Amygdala (tissue), 56 donors: ENCODE data around the gene SPOP.
"Not testable (repeated sequence)": the region's sequence is repeated elsewhere in the genome, so short reads cannot be mapped to it uniquely, and the experiment has no call there.

Experiments
- DNase-seq, 56 donors: peaks; one replicate each; lab custom pipeline; 2025; lab: John Stamatoyannopoulos, UW

The SPOP gene

DNA sequence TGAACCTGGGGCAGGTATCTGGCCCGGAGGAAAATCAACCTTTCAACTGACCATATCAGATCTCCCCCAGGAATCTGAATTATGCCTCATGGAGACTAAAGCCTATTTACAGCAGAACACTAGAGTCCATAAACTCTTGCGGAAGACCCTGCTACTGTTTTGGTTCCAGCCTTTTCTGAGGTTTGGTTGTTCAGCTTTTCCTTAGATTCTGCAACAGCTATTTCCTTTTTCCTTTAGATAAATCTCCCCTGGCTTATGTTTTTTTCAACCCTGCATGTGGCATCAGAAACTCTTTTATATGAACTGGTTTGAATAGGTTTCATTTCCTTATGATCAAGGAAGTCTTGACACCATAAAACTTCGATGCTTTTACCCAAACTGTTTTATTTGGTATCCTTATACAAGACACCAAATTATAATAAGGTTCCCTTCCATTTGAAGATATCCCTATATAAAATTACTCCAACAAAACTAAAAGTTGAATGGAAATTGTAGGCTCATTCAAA lies 13.1 kb downstream of the SPOP start:
- no peak for DNase-seq

- DNase-seq: no peak
These were observed 18.1 kb downstream of the SPOP start for GRCh38 chr17:49659661-49660382.

DNA sequence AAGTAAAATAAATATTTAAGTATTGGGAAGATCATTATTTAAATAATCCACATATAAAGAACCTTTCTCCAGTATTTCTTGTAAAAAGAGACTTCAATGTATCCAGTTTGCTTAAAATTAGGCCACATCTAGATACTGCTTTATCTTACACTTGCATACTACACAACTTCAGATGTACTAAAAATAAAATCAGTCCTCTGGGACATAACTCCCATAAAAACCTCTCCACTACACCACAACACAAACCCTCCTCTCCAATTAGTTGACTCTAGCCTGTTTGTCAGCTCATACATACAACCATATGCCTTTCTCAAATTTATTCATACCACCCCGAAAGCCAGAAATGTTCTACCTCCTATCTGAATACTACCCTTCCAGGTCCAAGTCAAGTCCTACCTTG lies 21.6 kb downstream of the SPOP start:
- no peak for DNase-seq

GRCh38 chr17:49647256-49647585 lies 30.7 kb downstream of the SPOP start:
- DNase-seq: no peak

DNA sequence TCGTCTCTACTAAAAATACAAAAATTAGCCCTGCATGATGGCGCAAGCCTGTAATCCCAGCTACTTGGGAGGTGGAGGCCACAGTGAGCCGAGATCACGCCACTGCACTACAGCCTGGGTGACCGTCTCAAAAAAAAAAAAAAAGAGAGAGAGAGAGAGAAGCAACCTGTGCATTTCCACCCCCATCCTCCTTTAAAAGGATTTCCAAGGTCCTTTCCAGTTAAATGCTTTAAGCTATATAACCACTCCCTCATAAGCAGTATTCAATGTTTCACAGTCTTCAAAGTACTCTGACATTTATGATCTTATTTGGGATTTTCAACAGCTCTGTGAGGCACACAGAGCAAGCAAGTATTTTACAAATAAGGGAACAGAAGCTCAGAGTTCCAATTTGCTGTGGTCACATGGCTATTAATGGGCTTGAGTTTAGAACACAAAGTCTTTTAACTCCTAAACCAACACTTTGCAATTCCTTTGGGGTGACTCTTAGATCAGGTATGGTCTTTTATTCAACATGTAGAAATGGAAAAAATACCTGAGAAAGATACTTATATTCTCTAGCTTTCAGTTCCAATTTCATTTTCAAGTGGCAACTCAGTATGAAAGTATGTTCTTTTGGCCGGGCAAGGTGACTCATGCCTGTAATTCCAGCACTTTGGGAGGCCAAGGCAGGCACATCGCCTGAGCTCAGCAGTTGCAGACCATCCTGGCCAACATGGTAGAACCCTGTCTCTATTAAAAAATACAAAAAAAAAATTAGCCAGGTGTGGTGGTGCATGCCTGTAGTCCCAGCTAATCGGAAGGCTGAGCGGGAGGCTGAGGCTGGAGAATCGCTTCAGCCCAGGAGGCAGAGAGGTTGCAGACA lies 31.3 kb downstream of the SPOP start:
- no peak for DNase-seq

DNA sequence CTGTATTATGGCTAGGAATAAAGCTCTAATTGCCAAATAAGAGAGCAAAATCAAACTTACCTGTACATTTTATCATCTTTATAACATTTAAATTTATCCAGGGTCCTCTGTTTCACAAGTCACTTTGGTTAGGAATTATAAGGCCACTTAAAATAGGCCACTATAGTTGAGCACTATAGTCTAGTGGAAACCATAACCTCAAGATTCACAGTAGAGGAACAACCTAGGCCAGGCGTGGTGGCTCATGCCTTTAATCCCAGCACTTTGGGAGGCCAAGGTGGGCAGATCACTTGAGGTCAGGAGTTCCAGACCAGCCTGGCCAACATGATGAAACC lies 31.9 kb downstream of the SPOP start:
- DNase-seq: not testable (repeated sequence)

GRCh38 chr17:49645654-49646053 lies 32.2 kb downstream of the SPOP start:
- no peak for DNase-seq

DNA sequence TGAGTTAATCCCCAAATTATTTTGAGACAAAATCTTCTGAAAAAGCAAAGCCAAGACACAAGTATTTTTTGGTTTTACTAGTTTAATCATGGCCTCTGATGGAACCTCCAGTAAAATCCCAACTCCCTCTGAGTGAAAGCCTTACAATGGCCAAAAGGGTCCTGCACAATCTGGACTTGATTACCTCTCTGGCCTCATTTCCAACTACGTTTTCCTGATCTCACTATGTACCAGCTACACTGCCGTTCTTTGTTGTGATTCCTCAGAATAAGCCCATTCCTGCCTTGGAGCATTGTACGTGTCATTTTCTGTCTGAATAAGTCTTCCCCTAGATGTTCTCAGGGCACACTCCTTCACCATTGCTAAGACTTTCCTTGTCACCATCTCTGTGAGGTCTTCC lies 37.3 kb downstream of the SPOP start:
- no peak for DNase-seq

DNA sequence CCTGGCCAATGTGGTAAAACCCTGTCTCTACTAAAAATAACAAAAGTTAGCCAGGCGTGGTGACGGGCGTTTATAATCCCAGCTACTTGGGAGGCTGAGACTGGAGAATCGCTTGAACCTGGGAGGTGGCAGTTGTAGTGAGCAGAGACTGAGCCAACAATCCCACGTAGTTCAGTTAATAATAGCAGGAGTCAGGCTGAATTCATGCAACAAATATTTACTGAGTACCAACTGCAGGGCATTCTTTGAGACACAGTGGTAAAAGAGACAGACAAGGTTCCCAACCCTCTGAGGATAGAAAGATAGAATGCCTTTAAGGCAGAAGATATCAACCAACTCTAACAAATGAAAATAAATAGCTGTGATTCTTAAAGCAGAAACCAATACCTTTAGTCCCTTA lies 39.1 kb downstream of the SPOP start:
- no peak for DNase-seq

DNA sequence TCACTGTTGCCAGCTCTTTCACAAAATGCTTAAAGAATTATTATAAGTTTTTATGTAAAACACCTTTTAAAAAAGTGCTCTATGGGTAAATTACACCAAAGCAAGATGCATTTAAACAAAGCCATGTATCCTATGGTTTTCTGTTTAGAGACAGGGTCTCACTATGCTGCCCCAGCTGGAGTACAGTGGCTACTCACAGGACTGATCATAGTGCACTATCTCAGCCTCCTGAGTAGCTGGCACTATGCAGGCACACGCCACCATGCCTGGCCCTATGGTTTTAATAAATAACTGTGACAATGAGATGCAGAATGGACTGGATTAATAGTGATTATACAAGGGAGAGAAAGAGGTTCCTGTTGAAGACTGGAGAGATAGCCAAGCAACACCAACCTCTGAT lies 40.2 kb downstream of the SPOP start:
- DNase-seq: no peak

DNA sequence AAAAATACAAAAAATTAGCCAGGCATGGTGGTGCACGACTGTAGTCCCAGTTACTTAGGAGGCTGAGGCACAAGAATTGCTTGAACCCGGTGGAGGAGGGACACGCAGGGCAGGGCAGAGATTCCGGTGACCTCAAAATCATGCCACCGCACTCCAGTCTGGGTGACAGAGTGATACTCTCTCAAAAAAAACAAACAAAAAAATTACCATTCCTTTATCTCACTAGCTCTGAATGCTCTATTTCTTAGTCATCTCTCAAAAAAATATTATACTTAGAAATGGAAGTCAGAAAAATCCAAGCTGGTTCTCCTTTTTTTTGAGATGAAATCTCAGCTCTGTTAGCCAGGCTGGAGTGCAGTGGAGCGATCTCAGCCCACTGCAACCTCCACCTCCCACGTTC lies 40.8 kb downstream of the SPOP start:
- no peak for DNase-seq

- no peak for DNase-seq
These were observed 42.8 kb downstream of the SPOP start for GRCh38 chr17:49635121-49635520.

GRCh38 chr17:49634485-49634860 lies 43.4 kb downstream of the SPOP start:
- no peak for DNase-seq

- DNase-seq: no peak
These were observed 44.0 kb downstream of the SPOP start for GRCh38 chr17:49633762-49634484.

GRCh38 chr17:49633250-49633649 lies 44.6 kb downstream of the SPOP start:
- no peak for DNase-seq

DNA sequence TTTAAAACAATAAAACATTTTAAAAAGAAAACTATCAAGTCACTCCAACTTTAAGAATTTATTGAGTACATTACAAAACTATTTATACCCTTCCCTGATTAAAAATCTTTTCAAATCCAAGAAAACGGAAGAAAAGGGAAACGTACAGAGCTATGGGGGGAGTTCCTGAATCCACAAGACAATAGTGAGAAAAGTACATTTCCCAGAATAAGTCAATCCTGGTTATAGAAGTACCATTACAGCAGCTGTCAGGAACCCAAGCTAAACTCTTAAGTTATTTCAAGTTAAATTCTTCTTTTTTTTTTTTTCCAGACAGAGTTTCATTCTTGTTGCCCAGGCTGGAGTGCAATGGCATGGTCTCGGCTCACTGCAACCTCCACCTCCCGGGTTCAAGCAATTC lies 45.7 kb downstream of the SPOP start:
- no peak for DNase-seq

DNA sequence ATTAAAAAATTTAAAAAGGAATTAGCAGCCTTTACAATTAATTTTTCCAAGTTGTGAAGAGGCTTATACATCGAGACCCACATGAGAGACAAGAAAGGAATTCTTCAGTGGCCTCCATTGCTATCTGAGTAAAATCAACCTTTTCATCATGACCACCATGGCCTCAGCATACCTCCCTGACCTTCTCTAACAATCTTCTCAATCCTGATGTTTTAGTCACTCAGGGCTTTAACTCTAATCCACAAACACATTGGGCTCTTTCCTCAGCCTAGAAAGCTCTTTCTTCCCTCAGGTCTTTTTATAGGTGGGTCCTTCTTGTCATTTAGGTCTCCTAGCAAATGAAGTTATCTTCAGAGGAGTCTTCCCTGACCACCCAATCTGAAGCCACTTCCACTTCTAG lies 46.4 kb downstream of the SPOP start:
- no peak for DNase-seq

DNA sequence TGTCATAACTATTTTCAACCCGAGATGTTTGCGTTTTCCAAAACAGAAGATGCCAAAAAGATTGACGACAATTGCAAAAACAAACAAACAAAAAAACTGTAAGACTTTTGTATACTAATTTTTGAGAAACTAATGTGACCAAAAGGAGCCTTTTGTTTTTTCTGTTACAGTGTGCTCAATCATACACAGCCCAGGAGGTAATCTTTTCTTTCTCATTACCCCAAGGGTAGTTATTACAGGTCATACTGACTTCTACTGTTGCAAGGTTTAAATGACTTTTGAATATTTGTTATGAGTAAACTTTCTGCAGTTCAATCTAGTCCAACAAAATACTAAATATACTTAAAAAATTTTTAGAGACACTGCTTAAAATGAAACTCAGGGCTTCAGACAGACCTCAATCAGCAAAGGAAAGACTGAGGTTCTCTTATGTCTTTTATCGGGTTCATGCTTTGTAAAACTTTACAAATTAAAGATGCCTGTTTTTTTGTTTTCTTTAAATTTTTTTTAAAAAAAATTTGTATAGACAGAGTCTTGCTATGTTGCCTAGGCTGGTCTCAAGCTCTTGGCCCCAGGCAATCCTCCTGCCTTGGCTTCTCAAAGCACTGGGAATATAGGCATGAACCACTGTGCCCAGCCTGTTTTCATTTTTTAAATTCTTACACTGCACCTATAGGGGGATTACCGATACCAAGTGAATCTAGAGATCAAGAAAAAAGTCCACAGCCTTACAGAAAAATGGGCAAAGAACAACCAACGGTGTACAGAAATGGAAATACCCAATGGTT lies 47.6 kb downstream of the SPOP start:
- no peak for DNase-seq

GRCh38 chr17:49629447-49629846 lies 48.5 kb downstream of the SPOP start:
- no peak for DNase-seq

GRCh38 chr17:49624896-49625295 lies 53.0 kb downstream of the SPOP start:
- DNase-seq: peak in 3 of 56 donors; percentile 6 to 27 (median 25)
